Neural progenitor cell (in vitro differentiated cells): ENCODE data around the gene PCBP1.

ENCODE experiments used
- EZH2 ChIP-seq: fragments of 200-600 bp; sonication (generic); IDR thresholded peaks from 2 replicates; pipeline ENCODE4 v1.6.1; 2017; ENCODE audit warnings: antibody characterized with exemption, mild to moderate bottlenecking, moderate library complexity
- EZH2phosphoT487 ChIP-seq: fragments of 200-600 bp; sonication (generic); IDR thresholded peaks from 2 replicates; pipeline ENCODE4 v1.6.1; 2017; ENCODE audit warnings: antibody characterized with exemption
- TF ChIP-seq, protein P1 (sequence below): fragments of 200-600 bp; sonication (generic); IDR thresholded peaks from 2 replicates; pipeline ENCODE4 v1.5.1; 2017; ENCODE audit warnings: antibody characterized with exemption, mild to moderate bottlenecking

DNA sequence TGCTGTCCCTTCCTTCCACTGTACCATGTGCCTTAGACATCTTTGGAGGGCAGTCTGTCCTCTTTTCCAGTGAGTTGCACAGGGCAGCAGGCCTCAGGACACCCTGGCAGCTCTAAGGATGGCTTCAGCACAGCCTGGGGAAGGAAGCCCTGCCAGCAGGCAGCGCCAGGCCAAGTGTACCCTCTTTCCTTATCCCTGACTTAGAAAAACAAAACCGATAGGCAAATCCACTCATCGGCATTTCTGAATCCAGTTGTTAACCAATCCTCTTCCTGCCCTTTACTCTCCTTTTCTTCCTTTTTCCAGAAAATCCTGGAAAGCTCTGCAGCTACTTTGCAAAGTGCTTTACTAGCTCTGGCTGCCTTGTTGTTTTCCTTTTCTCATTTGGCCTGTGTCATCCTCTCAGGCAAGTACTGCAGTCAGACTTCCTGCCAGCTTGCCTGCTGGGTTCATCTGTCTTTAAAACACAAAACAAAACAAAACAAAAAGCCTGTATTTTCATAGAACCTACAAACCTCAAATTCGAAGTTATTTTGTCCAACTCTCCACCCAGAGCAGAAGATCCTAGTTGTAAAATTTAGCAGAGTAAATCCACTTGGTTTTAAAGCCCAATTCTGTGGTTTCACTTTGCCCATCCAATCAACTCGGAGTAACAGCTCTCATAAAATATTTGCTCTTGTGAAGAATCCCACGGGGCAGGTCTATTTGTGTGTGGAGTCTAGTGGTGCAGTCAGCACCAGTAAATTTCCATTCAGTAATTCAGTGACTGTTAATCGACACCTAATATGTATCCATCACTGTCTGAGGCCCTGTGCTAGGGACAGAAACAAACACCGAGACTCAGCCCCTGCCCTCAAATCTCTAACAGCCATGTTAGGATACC, 45.2 kb downstream of the PCBP1 start:
- TF ChIP-seq, protein P1, sequence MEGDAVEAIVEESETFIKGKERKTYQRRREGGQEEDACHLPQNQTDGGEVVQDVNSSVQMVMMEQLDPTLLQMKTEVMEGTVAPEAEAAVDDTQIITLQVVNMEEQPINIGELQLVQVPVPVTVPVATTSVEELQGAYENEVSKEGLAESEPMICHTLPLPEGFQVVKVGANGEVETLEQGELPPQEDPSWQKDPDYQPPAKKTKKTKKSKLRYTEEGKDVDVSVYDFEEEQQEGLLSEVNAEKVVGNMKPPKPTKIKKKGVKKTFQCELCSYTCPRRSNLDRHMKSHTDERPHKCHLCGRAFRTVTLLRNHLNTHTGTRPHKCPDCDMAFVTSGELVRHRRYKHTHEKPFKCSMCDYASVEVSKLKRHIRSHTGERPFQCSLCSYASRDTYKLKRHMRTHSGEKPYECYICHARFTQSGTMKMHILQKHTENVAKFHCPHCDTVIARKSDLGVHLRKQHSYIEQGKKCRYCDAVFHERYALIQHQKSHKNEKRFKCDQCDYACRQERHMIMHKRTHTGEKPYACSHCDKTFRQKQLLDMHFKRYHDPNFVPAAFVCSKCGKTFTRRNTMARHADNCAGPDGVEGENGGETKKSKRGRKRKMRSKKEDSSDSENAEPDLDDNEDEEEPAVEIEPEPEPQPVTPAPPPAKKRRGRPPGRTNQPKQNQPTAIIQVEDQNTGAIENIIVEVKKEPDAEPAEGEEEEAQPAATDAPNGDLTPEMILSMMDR = no peak
- TF ChIP-seq EZH2phosphoT487 = no peak
- TF ChIP-seq EZH2 = no peak
